ENCODE results near the gene TIFAB.

The TIFAB gene

DNA sequence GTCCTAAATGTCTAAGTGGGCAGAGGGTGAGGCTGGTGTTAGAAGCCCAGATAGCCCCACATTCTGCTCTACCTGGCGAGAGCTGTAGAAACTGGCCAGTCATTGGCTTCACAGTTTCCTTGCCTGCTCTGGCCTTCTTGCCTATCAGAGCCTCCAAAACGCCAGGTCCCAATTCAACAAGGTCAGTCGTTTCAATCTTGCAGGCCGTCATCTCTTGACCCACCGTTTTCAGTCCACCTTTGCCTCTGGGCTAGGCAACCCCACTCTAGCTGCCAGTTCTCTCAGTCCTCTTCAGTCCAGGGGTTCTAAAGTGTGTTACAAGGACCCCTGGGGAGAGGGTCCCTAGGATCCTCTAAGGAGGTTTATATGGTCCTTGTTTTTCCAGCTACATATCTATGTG, 20.0 kb upstream of the TIFAB start:
- no peak for DNase-seq

GRCh38 chr5:135471726-135472125, 19.6 kb upstream of the TIFAB start:
- TF ChIP-seq POLR2A (IDR thresholded peaks at IDR 0.05; ENCODE audit: low read length), result no peak
- TF ChIP-seq GATA1 (IDR thresholded peaks at IDR 0.05; ENCODE audit: low read depth, low read length), result no peak
- no peak for DNase-seq

More for the DNA sequence above, 20.0 kb upstream of the TIFAB start:
- no peak for TF ChIP-seq POLR2A (IDR thresholded peaks at IDR 0.05; ENCODE audit: low read length)
- TF ChIP-seq GATA1 (IDR thresholded peaks at IDR 0.05; ENCODE audit: low read depth, low read length), result no peak

DNA sequence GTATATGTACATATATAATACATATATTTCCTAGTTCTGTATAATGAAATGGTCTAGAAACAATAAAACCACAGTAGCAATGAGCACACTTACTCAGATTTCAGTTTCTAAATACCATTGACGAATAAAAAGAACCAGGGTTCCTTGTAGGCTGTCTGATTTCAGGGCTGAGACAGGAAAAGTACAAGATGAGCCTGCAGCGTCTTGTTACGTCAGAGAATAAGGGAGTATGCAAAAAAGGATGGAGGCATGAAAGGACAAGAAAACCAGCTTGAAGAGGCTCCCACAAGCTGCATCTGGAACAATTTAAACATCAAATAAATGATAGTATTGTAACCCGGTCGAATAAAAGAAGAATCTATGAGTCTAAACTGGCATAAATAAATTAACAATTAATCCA, 17.8 kb upstream of the TIFAB start:
- TF ChIP-seq POLR2A (IDR thresholded peaks at IDR 0.05; ENCODE audit: low read length) (no peak), GATA1 (IDR thresholded peaks at IDR 0.05; ENCODE audit: low read depth, low read length) (no peak)
- DNase-seq, result no peak

DNA sequence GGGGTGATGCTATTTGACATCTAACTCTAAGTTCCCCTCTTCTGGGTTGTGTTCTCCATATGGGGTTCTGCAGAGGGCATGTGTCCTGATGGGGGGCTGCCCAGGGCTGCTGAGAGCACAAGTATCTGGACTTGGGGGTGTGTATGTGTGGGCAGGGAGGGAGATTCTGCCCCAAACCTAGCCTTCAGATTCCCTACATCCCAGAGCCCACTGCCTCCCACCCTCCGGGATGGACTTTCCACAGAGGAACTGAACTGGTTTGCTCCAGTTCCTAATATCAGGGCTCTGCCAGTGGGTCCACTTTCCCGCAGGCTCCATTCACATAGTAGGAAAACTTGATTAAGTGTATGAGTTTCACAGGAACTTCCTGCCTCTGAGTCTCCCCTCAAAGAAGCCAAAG, 16.4 kb upstream of the TIFAB start:
- TF ChIP-seq POLR2A (IDR thresholded peaks at IDR 0.05; ENCODE audit: low read length) (no peak), GATA1 (IDR thresholded peaks at IDR 0.05; ENCODE audit: low read depth, low read length) (no peak)
- no peak for DNase-seq

DNA sequence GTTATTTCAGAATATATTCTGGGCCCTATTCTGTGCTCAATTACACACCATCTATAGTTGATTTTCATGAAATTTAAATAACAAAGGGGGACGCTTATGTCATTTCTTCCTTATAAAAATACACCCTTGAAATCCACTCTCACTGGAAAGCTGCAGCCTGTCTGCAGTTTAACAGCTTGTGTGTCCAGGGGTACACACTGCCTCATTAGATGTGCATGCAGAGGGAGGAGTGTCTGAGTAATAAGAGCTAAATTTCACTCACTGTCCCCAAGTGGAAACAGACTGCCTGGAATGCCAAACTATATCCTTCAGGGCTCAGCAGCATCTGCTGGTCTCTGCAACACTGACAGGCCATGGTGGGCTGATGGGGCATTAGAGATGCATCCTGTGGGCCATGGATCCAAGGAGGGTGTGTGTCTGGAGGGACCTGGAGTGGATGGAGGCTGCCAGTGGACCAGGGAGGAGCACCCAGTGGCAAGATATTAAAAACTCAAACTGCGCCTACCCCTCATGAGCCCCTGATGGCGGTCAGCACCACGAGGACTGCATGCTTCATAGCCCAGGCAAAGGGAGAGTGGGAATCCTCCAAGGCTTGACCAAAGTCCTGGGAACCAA, 15.8 kb upstream of the TIFAB start:
- TF ChIP-seq POLR2A (IDR thresholded peaks at IDR 0.05; ENCODE audit: low read length), result no peak
- no peak for TF ChIP-seq GATA1 (IDR thresholded peaks at IDR 0.05; ENCODE audit: low read depth, low read length)
- no peak for DNase-seq

DNA sequence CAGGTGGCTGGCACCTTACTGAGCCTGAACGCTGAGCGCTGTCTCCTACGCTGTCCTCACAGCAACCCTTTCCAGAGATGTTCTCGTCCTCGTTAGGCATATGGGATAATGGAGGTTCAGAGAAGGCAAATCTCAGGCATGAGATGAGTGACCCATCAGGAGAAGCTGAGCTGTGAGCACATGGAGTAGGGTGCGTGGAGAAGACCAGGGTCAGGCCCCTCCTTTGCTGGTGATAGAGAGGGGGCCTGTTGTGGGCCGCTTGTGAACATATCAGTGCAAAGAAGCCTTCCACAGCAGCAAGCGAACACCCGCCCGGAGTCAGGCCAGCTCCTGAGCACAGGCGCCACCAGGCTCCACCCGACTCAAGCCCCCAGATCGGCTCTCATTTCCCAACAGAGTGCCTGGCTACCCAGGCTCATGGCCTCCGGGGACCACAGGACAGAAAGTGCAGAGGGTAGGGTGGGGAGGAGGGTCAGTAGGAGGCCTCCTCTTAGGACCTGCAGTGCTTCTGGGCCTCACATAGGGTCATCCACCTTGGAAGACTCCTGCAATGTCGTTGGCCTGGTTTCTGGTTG, 15.0 kb upstream of the TIFAB start:
- DNase-seq, result no peak
- TF ChIP-seq POLR2A (IDR thresholded peaks at IDR 0.05; ENCODE audit: low read length), result no peak
- no peak for TF ChIP-seq GATA1 (IDR thresholded peaks at IDR 0.05; ENCODE audit: low read depth, low read length)

DNA sequence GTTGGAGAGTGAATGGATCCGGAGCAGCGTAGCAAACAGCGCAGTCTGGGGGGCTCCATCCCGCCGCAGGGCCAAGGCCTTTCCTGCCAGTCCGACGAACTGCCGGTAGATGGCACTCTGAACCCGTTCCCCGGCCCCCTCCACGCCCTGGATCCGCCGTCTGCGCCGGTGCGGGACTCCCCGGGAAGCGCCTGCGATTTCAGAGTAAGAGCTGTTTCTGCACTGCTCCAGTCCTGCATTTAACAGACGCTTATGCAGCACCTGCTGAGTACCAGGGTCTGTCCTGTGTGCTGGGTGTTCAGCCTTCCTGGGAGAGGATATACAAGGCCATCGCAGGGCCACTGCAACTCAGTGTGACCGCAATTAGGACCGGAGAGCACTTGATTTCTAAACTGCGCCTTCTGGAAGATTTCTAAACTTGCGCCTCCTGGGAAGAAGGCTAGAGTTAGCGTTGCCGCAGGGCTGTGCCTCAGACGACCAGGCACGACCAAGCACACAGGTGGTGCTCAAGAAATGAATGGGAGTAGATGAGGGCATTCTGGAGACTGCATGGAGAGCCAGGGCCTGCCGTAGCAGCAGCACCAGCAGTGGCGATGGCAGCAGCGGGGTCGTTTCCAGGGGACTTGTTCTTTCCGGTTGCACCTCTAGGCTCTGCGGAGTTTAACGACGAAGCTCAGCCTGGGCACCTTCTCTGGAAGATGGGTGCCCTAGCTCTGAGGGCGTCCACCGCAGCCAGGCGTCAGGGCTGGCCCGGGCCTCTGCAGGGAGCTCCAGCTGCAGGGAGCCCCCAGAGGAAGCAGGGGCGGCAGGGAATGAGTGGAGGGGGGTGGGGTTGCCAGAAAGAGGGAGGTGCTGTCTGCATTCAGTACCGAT, 14.3 kb upstream of the TIFAB start:
- DNase-seq, result peak; percentile 78 to 86
- no peak for TF ChIP-seq GATA1 (IDR thresholded peaks at IDR 0.05; ENCODE audit: low read depth, low read length)
- no peak for TF ChIP-seq POLR2A (IDR thresholded peaks at IDR 0.05; ENCODE audit: low read length)

GRCh38 chr5:135465391-135466122, 13.4 kb upstream of the TIFAB start:
- DNase-seq, result no peak

GRCh38 chr5:135462304-135462703, 10.2 kb upstream of the TIFAB start:
- no peak for TF ChIP-seq GATA1 (IDR thresholded peaks at IDR 0.05; ENCODE audit: low read depth, low read length)
- TF ChIP-seq POLR2A (IDR thresholded peaks at IDR 0.05; ENCODE audit: low read length), result no peak
- DNase-seq, result peak; percentile 85 to 88

More at GRCh38 chr5:135465391-135466122, 13.4 kb upstream of the TIFAB start:
- TF ChIP-seq POLR2A (IDR thresholded peaks at IDR 0.05; ENCODE audit: low read length), result no peak
- TF ChIP-seq GATA1 (IDR thresholded peaks at IDR 0.05; ENCODE audit: low read depth, low read length), result no peak

DNA sequence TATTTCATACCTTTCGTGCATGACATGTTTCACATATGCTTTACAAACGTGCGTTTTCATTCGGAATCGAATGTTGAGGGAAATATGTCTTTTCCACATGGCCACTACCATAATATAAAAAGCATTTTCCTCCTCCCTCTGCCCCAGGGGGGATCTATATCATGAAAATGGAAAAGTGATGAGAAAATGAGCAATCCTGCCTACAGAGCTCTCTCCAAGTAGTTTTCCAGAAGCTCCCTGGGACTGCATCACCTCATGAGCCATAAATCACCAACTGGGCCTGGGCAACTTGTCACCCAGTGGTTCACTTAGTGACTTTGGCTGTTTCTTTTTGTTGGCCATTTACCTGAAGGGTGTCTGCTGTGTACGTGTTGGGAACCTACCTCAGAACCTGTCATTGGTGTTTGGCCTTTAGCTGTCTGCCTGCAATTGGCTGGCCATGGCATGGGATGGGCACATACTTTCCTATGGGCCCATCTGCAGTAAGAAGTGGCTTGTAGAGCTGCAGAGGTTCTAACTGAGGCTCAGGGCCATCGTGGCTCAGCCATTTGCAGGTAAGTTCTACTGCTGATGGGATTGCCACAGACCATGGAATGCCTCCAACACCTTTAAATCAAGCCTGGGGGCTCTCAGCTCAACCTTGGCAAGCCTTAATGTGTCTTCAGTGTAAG, 9.5 kb upstream of the TIFAB start:
- no peak for DNase-seq
- no peak for TF ChIP-seq GATA1 (IDR thresholded peaks at IDR 0.05; ENCODE audit: low read depth, low read length)
- no peak for TF ChIP-seq POLR2A (IDR thresholded peaks at IDR 0.05; ENCODE audit: low read length)

GRCh38 chr5:135460246-135461033, 8.3 kb upstream of the TIFAB start:
- DNase-seq, result no peak
- TF ChIP-seq GATA1 (IDR thresholded peaks at IDR 0.05; ENCODE audit: low read depth, low read length), result no peak
- TF ChIP-seq POLR2A (IDR thresholded peaks at IDR 0.05; ENCODE audit: low read length), result no peak

- DNase-seq, result peak; percentile 76 to 77
- no peak for TF ChIP-seq GATA1 (IDR thresholded peaks at IDR 0.05; ENCODE audit: low read depth, low read length)
- peak; percentile 28 for TF ChIP-seq POLR2A (IDR thresholded peaks at IDR 0.05; ENCODE audit: low read length)
Measured at GRCh38 chr5:135458921-135459331, 6.8 kb upstream of the TIFAB start.

- no peak for DNase-seq
- TF ChIP-seq POLR2A (IDR thresholded peaks at IDR 0.05; ENCODE audit: low read length) (no peak), GATA1 (IDR thresholded peaks at IDR 0.05; ENCODE audit: low read depth, low read length) (no peak)
Measured at GRCh38 chr5:135458356-135458755, 6.2 kb upstream of the TIFAB start.
